ENCODE results near the gene CPHXL2.

CPHXL2 gene

GRCh38 chr16:75676909-75677308 lies at the start of gene CPHXL2:
TSS of gene CPHXL2 (minus strand) at chr16:75677009. CDS start at chr16:75676999, 10 bp downstream.
- Histone ChIP-seq H3K27ac (ENCODE audit: extremely low read depth, low read depth, low read length) (no peak within 1 kb of the TSS), H3K4me3 (ENCODE audit: low read depth, low read length) (no peak within 1 kb of the TSS), H3K4me1 (ENCODE audit: control insufficient read depth, insufficient read depth, low read length) (no peaks in the 10 kb centered on the region), H3K36me3 (ENCODE audit: control insufficient read depth in 2 of 2, insufficient read depth in 1 of 2, low read length in 2 of 2) (no peaks in the 10 kb centered on the region), H3K9me3 (ENCODE audit: control insufficient read depth, insufficient read depth, low read depth, low read length) (no peaks in the 10 kb centered on the region)
- CTCF ChIA-PET, result interaction anchor here (0.6 kb wide), 1 partner anchor 32 kb away, joined by 3 read pairs; no protein-coding TSS in a partner anchor
- POLR2A ChIA-PET, result no interaction called here
- TF ChIP-seq ZNF350 (tag by site-specific recombination; IDR thresholded peaks at IDR 0.05) (no peak), ZNF561 (tag by site-specific recombination; IDR thresholded peaks at IDR 0.05; ENCODE audit: borderline replicate concordance) (no peak), WT1 (tag by site-specific recombination; IDR thresholded peaks at IDR 0.05) (no peak), KLF9 (tag by site-specific recombination; IDR thresholded peaks at IDR 0.05; ENCODE audit: low read depth) (no peak), PRDM10 (tag by site-specific recombination; IDR thresholded peaks at IDR 0.05) (no peak), ZBTB7A (tag by site-specific recombination; IDR thresholded peaks at IDR 0.05; ENCODE audit: low read depth) (no peak), ZNF843 (tag by site-specific recombination; IDR thresholded peaks at IDR 0.05) (no peak), ZNF366 (tag by site-specific recombination; conservative IDR thresholded peaks at IDR 0.05) (no peak)
- TF ChIP-seq, protein P1, sequence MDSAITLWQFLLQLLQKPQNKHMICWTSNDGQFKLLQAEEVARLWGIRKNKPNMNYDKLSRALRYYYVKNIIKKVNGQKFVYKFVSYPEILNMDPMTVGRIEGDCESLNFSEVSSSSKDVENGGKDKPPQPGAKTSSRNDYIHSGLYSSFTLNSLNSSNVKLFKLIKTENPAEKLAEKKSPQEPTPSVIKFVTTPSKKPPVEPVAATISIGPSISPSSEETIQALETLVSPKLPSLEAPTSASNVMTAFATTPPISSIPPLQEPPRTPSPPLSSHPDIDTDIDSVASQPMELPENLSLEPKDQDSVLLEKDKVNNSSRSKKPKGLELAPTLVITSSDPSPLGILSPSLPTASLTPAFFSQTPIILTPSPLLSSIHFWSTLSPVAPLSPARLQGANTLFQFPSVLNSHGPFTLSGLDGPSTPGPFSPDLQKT (IDR thresholded peaks at IDR 0.05; ENCODE audit: borderline replicate concordance, low read depth, low read length), result no peak

DNA sequence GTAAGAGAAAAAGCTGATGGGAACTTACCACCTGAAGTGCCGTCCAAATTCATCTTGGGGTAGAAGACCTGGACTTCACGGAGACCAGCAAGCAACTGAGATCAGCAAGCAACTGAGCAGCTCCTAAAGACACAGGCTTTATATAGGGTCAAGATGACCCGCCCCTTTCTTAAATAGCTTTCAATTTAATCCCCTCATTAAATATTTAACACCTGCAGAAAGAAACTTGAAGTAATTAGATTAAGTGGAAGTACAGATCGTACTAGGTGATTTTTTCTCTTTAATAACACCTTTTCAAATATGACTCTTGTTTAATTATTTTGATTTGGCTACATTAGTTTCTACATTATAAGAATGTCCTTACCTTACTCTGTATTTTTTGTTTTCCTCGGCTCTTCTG lies 49.6 kb upstream of the CPHXL2 start, which contains the start of gene CPHXL:
Gene CPHXL (minus strand): TSS at position 101 of the 400 bp plus-strand sequence. CDS start 48 bp downstream, at position 53.
- Histone ChIP-seq H3K4me1 (ENCODE audit: control insufficient read depth, insufficient read depth, low read length) (no peaks in the 10 kb centered on the region), H3K4me3 (ENCODE audit: low read depth, low read length) (no peak within 1 kb of the TSS), H3K9me3 (ENCODE audit: control insufficient read depth, insufficient read depth, low read depth, low read length) (no peaks in the 10 kb centered on the region), H3K36me3 (ENCODE audit: control insufficient read depth in 2 of 2, insufficient read depth in 1 of 2, low read length in 2 of 2) (no peaks in the 10 kb centered on the region), H3K27ac (ENCODE audit: extremely low read depth, low read depth, low read length) (no peak within 1 kb of the TSS)
- POLR2A ChIA-PET, result no interaction called here
- CTCF ChIA-PET, result no interaction called here
- TF ChIP-seq KLF1 (tag by site-specific recombination; IDR thresholded peaks at IDR 0.05), result no peak
- TF ChIP-seq ZNF202 (tag by site-specific recombination; IDR thresholded peaks at IDR 0.05; ENCODE audit: borderline replicate concordance), result no peak
- TF ChIP-seq ZBTB49 (tag by site-specific recombination; IDR thresholded peaks at IDR 0.05; ENCODE audit: low read depth), result no peak
- no peak for TF ChIP-seq ZNF747 (tag by site-specific recombination; IDR thresholded peaks at IDR 0.05)
- no peak for TF ChIP-seq ZNF24 (tag by site-specific recombination; IDR thresholded peaks at IDR 0.05)
- TF ChIP-seq ZNF280D (tag by site-specific recombination; IDR thresholded peaks at IDR 0.05), result no peak
- TF ChIP-seq, protein P2, sequence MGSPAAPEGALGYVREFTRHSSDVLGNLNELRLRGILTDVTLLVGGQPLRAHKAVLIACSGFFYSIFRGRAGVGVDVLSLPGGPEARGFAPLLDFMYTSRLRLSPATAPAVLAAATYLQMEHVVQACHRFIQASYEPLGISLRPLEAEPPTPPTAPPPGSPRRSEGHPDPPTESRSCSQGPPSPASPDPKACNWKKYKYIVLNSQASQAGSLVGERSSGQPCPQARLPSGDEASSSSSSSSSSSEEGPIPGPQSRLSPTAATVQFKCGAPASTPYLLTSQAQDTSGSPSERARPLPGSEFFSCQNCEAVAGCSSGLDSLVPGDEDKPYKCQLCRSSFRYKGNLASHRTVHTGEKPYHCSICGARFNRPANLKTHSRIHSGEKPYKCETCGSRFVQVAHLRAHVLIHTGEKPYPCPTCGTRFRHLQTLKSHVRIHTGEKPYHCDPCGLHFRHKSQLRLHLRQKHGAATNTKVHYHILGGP (tag by site-specific recombination; IDR thresholded peaks at IDR 0.05), result no peak
- TF ChIP-seq ZNF157 (tag by site-specific recombination; IDR thresholded peaks at IDR 0.05), result no peak
- TF ChIP-seq SCRT2 (tag by site-specific recombination; IDR thresholded peaks at IDR 0.05), result no peak
- no peak for TF ChIP-seq HOXA7 (CRISPR knock-in tag; IDR thresholded peaks at IDR 0.05; ENCODE audit: borderline replicate concordance)
- no peak for TF ChIP-seq KLF17 (tag by site-specific recombination; IDR thresholded peaks at IDR 0.05)
- no peak for TF ChIP-seq ZNF248 (tag by site-specific recombination; IDR thresholded peaks at IDR 0.05)
- no peak for TF ChIP-seq PBX3 (CRISPR knock-in tag; IDR thresholded peaks at IDR 0.05)
